LoVo (cell line): ENCODE data around the gene SCAF1.
A peak's percentile ranks its signal among the peaks of the same experiment; 100 is the strongest.
"Not testable (repeated sequence)": the region's sequence is repeated elsewhere in the genome, so short reads cannot be mapped to it uniquely, and the experiment has no call there.

ENCODE experiments used
- DNase-seq: peaks from one replicate; pipeline ENCODE4 v3.0.0-alpha.2; 2016; ENCODE audit warnings: low spot score

The SCAF1 gene

GRCh38 chr19:49614096-49614833, 27.7 kb upstream of the SCAF1 start:
- no peak for DNase-seq

- no peak for DNase-seq
These were observed 26.1 kb upstream of the SCAF1 start for GRCh38 chr19:49615861-49616260.

- DNase-seq: no peak
These were observed 25.5 kb upstream of the SCAF1 start for GRCh38 chr19:49616532-49616931.

- DNase-seq: no peak
These were observed 25.1 kb upstream of the SCAF1 start for GRCh38 chr19:49616945-49617344.

- DNase-seq: not testable (repeated sequence)
These were observed 24.1 kb upstream of the SCAF1 start for GRCh38 chr19:49617860-49618259.

GRCh38 chr19:49624967-49625910, 16.8 kb upstream of the SCAF1 start:
- DNase-seq: no peak

- no peak for DNase-seq
These were observed 15.8 kb upstream of the SCAF1 start for GRCh38 chr19:49626226-49626625.

- no peak for DNase-seq
These were observed 12.3 kb upstream of the SCAF1 start for GRCh38 chr19:49629659-49630058.

GRCh38 chr19:49631014-49631588, 10.9 kb upstream of the SCAF1 start:
- no peak for DNase-seq

- DNase-seq: no peak
These were observed 10.3 kb upstream of the SCAF1 start for GRCh38 chr19:49631610-49632192.

GRCh38 chr19:49632576-49632975, 9.4 kb upstream of the SCAF1 start:
- no peak for DNase-seq

GRCh38 chr19:49633273-49633672, 8.7 kb upstream of the SCAF1 start:
- DNase-seq: not testable (repeated sequence)

GRCh38 chr19:49635530-49636232, 6.3 kb upstream of the SCAF1 start:
- no peak for DNase-seq

GRCh38 chr19:49636233-49636932, 5.6 kb upstream of the SCAF1 start:
- no peak for DNase-seq

- DNase-seq: peak; percentile 85
These were observed 3.9 kb upstream of the SCAF1 start for GRCh38 chr19:49637821-49638738.

GRCh38 chr19:49639401-49640112, 2.5 kb upstream of the SCAF1 start:
- DNase-seq: no peak

- DNase-seq: peak; percentile 99
These were observed 1.7 kb upstream of the SCAF1 start, which contains the start of gene RRAS for GRCh38 chr19:49640113-49640898. TSS of gene RRAS (minus strand) at chr19:49640143. CDS start at chr19:49640098, 45 bp downstream.

- DNase-seq: peak; percentile 29
These were observed 555 bp downstream of the SCAF1 start for GRCh38 chr19:49642492-49643035.
